BE2C (cell line): ENCODE data around the gene LHFPL6.

Experiments
- DNase-seq: peaks from one replicate; pipeline ENCODE4 v3.0.0-alpha.2; 2020
- H3K27me3 ChIP-seq: fragments of 250-450 bp; sonication (Bioruptor Pico); 2 replicates; pipeline ENCODE4 v1.5.1; 2020; ENCODE audit warnings: mild to moderate bottlenecking
- H3K36me3 ChIP-seq: fragments of 250-450 bp; sonication (Bioruptor Pico); 2 replicates; pipeline ENCODE4 v1.5.1; 2020; ENCODE audit warnings: mild to moderate bottlenecking
- H3K4me1 ChIP-seq: fragments of 250-450 bp; sonication (Bioruptor Pico); 2 replicates; pipeline ENCODE4 v1.5.1; 2020
- H3K4me3 ChIP-seq: 2 replicates; pipeline ENCODE4 v1.5.1; 2011; ENCODE audit warnings: low read depth, low read length
- H3K9me3 ChIP-seq: fragments of 250-450 bp; sonication (Bioruptor Pico); 2 replicates; pipeline ENCODE4 v1.5.1; 2020
- CTCF ChIP-seq: IDR thresholded peaks from 2 replicates; pipeline ENCODE4 v1.5.1; 2012; ENCODE audit warnings: mild to moderate bottlenecking, low read depth, low read length

LHFPL6 gene

GRCh38 chr13:39385621-39386231 is 217.3 kb downstream of the LHFPL6 start:
- Histone ChIP-seq H3K9me3 (no peaks in the 10 kb centered on the region), H3K4me3 (no peak overlapping the region), H3K36me3 (no peaks in the 10 kb centered on the region), H3K4me1 (no peaks in the 10 kb centered on the region), H3K27me3 (no peaks in the 10 kb centered on the region)
- DNase-seq, result no peak
- TF ChIP-seq CTCF, result no peak

- no peak overlapping the region for H3K4me3 ChIP-seq
- H3K36me3 ChIP-seq, result no peaks in the 10 kb centered on the region
- H3K9me3 ChIP-seq, result no peaks in the 10 kb centered on the region
- H3K4me1 ChIP-seq, result no peaks in the 10 kb centered on the region
- DNase-seq, result no peak
- H3K27me3 ChIP-seq, result no peaks in the 10 kb centered on the region
- TF ChIP-seq CTCF, result no peak
Measured at GRCh38 chr13:39385154-39385553, 217.8 kb downstream of the LHFPL6 start.

GRCh38 chr13:39381456-39381855 is 221.5 kb downstream of the LHFPL6 start:
- H3K27me3 ChIP-seq, result no peaks in the 10 kb centered on the region

GRCh38 chr13:39379667-39380655 is 223.0 kb downstream of the LHFPL6 start:
- no peaks in the 10 kb centered on the region for H3K27me3 ChIP-seq
- no peaks in the 10 kb centered on the region for H3K9me3 ChIP-seq
- no peak overlapping the region for H3K4me3 ChIP-seq
- TF ChIP-seq CTCF, result no peak
- H3K36me3 ChIP-seq, result no peaks in the 10 kb centered on the region
- no peak for DNase-seq
- H3K4me1 ChIP-seq, result no peaks in the 10 kb centered on the region

More at GRCh38 chr13:39381456-39381855, 221.5 kb downstream of the LHFPL6 start:
- DNase-seq, result no peak
- no peak for TF ChIP-seq CTCF
- Histone ChIP-seq H3K9me3 (no peaks in the 10 kb centered on the region), H3K4me3 (no peak overlapping the region), H3K4me1 (no peaks in the 10 kb centered on the region), H3K36me3 (no peaks in the 10 kb centered on the region)

GRCh38 chr13:39379118-39379517 is 223.9 kb downstream of the LHFPL6 start:
- Histone ChIP-seq H3K4me3 (no peak overlapping the region), H3K27me3 (no peaks in the 10 kb centered on the region), H3K9me3 (no peaks in the 10 kb centered on the region), H3K36me3 (no peaks in the 10 kb centered on the region), H3K4me1 (no peaks in the 10 kb centered on the region)
- no peak for DNase-seq
- TF ChIP-seq CTCF, result no peak

- DNase-seq, result no peak
- no peak for TF ChIP-seq CTCF
- Histone ChIP-seq H3K4me3 (no peak overlapping the region), H3K9me3 (no peaks in the 10 kb centered on the region), H3K36me3 (no peaks in the 10 kb centered on the region), H3K4me1 (no peaks in the 10 kb centered on the region), H3K27me3 (no peaks in the 10 kb centered on the region)
Measured at GRCh38 chr13:39378306-39378705, 224.7 kb downstream of the LHFPL6 start.
